ENCODE data around the gene SPIRE1.

SPIRE1 gene

DNA sequence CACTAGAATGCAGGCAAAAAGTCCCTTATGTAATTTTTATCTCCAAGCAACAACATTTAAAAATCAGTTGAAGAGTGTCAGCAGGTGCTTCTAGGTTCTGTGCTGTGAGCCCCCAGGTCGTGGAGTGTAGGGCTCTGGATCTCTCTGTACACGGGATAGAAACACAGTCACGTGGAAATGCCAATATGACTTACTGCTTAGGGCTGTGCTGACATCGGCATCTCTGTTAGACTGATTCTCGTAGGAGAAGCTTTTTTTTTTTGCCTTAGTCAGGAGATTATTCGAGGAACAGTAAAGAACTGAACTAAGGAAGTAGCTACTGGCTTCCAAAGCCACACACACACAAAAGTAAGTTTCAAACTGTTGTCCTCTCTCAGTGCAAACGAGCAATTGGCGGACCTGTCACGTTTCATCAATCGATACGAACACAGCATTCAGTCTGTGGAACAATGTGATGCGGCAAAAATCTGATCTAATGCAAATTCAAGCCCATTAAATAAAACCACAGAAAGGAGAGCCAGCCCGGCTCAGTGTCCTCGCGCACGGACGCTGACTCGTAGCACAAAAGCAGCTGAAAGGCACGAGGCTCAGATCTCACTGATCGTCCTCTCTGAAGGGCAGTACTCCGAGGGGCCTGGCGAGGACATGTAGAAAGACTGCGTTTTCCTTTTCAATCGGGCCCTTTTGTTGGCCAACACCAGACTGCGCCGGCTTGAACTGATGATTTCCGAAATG lies 208.7 kb downstream of the SPIRE1 start:
- no peak for DNase-seq (ENCODE audit: low read depth in 2 of 2)

DNA sequence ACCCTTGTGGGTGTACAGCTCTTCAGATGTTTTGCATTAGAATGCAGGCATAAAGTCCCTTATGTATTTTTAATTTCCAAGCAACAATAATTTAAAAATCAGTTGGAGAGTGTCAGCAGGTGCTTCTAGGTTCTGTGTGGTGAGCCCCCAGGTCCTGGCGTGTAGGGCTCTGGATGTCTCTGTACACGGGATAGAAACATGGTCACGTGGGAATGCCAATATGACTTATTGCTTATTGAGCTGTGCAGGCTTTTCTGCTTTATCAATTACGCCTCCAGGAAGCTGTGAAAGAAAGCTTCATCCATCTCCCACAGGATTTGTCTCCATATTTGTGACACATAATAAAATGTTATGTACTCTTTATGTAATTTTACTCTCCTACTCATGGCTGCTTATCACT lies 212.4 kb downstream of the SPIRE1 start:
- no peak for DNase-seq (ENCODE audit: low read depth in 2 of 2)

DNA sequence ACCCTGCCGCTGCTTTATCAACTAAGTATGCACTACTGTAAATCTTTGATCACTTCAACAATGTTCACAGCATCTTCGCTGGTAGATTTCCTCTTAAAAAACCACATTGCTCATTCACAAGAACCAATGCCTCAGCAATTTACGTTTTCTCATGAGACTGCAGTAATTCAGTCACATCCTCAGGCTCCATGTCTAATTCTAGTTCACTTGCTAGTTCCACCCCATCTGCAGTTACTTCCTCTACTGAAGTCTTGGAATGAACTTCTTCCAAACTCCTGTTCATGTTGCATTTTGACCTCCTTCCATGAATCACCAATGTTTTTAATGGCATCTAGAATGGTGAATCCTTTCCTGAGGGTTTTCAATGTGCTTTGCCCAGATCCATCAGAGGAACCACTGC lies 214.4 kb downstream of the SPIRE1 start:
- DNase-seq (ENCODE audit: low read depth in 2 of 2): no peak

DNA sequence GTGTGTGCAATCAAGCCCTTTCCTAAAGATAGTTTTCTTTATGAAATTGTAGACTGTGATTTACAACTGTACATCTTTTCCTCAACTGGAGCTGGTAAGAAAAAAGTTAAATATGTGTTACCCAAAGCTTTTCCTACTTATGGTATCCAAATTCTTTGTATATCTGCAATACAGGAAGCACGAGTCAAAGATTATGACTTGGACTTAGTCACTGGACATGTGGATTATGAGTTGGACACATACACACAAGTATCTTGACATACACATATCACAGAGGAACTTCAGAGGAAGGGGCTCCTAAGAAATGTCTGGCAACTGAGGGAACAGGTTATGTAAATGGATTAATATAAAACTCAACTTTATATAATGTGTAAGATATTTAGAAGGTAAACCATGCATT lies 215.0 kb downstream of the SPIRE1 start:
- DNase-seq (ENCODE audit: low read depth in 2 of 2): no peak

DNA sequence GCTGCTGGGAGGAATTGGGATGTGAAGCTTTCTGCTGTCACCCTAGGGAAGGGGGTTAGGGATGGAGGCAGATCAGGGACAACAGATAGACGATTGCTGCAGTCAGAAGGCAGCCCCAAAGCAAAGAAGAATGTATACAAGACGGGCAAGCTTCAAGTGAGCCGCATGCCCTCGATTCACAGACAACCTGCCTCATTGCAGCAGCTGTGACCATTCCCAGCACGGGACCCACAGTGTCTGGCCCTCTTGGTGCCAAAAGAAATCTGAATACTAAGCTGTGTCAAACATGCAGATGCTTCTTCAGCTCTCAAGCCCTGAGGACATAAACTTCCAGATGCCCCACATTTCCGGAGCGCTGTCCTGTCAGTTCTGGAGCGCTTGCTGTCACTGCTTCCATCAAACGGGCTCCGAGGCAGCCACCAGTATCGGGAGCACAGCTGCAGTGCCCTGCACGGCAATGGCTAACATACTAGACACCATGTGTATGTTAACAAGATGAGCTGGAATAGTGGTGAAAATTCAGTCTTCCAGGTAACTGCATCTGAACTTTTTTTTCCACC lies 216.4 kb downstream of the SPIRE1 start:
- no peak for DNase-seq (ENCODE audit: low read depth in 2 of 2)

DNA sequence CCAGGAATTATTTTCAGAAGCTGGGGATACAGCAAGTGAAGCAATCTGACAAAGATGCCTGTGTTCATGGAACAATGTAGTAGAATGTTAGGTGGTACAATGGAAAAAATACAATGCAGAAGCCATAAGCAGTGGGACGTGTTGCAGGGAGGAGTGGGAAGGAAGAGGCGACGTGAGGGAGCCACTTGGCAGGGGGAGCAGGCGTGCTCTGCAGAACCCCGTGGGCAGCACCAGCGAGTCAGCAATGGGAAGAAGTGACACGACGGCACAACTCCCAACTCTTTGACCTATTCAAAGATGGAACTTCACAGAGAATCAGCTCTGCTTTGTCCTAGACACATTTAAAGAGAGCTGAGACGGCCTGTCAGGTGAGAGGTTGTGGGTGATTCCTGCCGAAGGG lies 219.7 kb downstream of the SPIRE1 start:
- no peak for DNase-seq (ENCODE audit: low read depth in 2 of 2)

DNA sequence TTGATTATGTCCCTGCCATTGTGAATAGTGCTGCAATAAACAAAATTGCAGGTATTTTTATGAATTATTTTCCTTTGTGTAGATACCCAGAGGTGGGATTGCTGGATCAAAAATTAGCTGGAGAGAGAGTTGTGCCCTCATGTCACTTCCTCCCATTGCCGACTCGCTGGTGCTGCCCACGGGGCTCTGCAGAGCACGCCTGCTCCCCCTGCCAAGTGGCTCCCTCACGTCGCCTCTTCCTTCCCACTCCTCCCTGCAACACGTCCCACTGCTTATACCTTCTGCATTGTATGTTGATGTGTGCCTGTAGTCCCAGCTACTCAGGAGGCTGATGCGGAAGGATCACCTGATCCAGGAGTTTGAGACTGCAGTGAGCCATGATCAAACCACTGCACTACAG lies 222.0 kb downstream of the SPIRE1 start:
- no peak for DNase-seq (ENCODE audit: low read depth in 2 of 2)

DNA sequence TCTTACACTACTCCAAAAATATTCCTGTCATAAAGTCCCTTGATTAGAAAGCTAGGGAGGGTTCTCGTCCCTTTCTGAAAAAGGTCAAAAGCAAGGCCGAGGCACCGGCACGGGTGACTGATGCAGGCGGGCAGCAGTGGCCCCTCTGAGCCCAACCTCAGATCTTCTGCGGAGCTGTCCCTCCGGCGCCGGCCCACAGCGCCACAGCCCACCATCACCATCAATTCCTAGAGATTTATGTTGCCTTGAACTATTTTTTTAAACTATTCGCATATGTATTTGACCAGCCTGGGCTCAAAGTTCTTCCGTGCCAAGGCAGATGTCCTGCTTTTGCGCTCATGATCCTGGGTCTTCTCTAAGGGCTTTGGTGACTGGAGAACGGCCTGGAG lies 223.4 kb downstream of the SPIRE1 start:
- no peak for DNase-seq (ENCODE audit: low read depth in 2 of 2)

DNA sequence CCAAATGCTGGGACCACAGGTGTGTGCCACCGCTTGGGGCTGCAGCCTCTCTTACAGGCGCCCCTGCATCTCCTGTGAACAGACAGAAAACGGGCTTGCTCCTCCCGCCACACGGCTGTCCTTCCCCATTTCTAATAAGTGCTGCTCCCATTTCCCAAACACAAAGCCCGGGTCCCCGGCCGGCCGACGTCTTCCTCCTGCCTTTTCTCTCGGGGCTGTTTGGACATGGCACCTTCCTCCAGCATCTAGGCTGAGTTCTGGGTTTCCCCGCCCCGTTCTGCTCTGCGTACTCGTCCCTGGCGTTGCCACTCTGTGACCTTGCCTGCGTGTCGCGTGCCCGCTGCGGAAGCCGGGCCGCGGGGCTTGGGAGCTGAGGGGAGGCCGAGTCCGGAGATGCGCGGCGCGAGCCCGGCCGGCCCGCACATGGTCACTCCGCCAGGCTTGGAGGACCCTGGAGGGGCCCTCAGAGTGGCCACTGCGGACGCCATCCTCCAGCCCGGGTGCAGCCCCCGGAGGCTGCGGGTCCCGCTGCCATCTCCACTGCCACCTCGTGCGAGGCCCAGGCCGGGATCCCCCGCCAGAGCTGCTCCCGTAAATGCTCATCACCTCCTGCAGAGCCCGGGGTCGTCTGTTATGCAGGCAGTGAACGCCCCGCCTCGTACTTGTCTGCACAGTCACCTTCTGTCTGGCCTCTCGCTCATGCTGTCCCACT lies 223.9 kb downstream of the SPIRE1 start:
- DNase-seq (ENCODE audit: low read depth in 2 of 2): no peak

DNA sequence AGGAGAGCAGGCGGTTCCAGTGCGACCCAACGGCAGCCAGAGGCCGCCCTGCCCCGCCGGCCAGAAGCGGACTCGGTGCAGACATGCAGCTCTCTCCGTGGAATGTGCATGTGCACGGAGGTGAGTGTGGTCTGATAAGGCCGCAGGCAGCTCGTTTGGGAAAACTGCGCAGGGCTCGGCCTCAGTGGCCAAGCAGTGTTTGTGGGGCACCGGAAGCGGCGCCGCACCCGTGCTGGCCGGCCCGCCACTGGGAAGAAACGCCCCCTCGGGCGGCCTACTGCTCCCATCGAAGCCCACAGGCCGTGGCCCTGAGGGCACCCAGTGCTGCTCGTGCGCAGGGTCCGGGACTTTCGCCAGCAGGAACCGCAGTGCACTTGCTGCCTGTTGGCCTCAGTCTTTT lies 225.0 kb downstream of the SPIRE1 start:
- DNase-seq (ENCODE audit: low read depth in 2 of 2): no peak

DNA sequence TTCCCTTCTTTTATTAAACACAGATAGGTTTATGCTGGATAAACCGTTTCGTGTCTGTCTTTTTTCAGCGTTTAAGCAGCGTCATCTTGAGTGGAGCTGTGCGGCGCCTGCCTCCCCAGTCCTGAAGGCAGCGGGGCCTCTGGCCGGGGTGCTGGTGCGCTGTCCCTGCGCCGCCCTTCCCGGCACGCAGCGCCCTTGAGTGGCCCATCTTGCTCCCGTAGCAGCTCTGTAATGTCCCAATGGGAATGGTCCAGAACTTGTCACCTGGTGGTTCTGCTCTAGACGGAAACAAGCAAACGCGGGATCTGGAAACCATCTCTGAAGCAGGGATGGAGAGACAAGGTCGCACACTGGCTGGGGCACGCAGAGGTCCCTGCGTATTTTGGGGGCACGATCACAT lies 225.7 kb downstream of the SPIRE1 start:
- no peak for DNase-seq (ENCODE audit: low read depth in 2 of 2)

DNA sequence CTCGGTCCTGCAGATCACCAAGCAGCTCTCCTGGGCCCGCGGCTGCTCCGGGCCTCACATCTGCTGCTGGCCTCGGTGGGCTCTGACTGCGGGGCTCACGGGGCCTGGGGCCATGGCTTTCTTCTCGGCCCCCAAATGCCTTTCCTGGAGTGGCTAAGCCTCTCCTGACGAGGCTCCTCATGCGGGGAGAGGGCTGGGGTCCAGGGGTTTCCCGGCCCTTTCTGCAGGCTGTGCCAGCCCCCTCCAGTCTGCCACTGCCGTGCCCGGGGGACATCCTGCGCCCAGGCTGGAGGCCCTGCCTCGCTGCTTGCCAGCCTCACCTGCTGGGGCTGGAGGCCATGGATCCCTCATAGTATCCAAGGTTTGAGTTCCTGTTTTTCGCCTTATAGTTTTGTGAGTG lies 226.3 kb downstream of the SPIRE1 start:
- DNase-seq (ENCODE audit: low read depth in 2 of 2): no peak

DNA sequence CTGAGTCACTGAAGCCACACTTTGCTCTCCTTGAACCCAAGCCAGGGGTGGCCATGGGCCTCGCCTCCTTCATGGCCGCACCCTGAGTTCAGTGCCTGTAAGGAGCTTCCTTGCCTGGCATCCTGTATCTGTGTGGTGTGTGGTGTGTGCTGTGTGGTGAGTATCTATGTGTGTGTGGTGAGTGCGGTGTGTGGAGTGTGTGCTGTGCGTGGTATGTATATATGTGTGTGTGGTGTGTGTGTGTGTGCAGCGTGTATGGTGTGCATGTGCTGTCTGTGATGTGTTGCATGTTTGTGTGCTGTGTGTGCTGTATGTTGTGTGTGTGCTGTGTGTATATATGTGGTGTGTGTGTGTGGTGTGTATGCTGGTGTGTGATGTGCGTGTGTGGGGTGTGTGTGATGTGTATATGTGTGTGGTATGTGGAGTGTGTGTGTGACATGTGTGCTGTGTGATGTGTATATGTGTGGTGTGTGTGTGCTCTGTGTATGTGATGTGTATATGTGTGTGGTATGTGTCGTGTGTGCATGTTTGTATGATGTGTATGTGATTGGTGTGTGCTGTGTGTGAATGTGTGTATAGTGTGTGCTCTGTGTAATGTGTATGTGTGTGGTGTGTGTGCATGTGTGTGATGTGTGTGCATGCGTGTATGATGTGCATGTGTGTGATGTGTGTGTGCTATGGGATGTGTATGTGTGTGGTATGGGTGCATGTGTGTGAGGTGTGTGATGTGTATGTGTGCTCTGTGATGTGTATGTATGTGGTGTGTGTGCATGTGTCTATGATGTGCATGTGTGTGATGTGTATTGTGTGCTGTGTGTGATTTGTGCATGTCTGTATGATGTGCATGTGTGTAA lies 227.5 kb downstream of the SPIRE1 start:
- DNase-seq (ENCODE audit: low read depth in 2 of 2): no peak

DNA sequence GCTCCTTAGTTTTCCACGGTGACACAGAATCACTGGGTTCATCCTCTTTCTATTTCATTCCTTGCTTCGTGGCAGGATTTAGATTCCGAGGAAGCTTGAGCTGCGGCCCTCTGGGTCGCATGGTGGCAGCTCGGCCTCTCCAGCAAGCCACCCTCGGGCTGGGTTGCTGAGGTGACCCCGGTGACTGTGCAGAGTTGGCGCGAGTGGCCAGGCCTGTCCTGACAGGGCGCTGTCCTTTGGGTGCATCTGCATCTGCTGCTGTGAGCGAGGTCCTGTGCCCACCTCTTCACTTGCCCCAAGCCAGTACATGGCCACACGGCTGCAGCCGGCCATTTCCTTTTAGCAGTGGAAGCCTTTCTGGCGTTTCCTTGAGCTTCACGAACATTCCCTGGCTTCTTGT lies 228.4 kb downstream of the SPIRE1 start:
- DNase-seq (ENCODE audit: low read depth in 2 of 2): no peak

DNA sequence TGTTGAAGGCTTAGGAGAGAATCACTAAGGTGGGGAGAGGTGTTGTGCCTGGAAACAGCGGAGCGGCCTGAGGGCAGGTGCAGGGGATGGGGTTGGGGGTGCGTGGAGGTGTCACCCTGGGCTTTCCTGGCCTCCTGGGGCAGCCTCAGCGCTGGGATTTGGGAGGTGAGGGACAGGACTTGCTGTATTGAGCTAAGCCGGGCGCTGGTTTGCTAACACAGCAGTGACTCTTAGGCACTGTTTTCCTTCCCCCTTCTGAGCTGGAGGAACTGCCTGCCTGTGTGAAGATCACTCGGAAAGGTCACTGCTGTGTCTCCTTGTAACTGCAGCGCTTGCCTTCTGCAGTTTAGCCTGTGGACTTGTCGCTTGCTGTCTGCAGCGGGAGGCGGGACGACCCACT lies 229.0 kb downstream of the SPIRE1 start:
- no peak for DNase-seq (ENCODE audit: low read depth in 2 of 2)

DNA sequence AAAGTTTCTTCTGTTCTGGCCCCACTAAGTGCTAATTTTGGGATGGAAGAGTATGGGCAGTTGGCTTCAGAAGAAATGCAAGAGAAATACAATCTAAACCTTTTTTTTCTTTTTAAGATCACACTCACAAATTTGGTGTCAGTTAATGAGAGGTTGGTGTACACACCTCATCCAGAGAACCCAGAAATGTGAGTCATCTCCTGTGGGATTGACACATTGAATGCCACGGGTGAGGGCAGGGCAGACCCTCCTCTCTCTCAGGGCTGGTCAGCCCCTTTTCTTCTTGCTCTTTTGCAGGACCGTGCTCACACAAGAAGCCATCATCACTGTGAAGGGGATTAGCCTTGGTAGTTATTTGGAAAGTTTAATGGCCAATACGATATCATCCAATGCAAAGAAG lies 231.0 kb downstream of the SPIRE1 start:
- DNase-seq (ENCODE audit: low read depth in 2 of 2): no peak

DNA sequence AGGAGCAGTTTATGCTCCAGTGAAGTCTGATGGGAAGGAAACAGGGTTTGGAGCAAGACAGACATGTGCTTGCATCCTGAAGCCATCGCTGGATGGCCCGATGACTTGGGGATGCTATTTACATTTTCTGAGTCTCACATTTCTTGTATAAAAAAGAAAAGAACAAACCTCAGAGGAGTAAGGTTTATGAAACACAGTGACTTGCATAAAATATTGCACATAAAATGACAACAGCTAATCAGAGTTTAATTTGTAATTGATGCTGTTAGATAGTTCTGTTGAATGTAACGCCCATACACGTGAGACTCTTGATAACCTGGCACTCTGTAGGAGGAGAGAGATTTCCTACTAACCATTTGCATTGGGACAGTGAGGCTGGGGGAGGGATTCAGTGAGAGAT lies 233.7 kb downstream of the SPIRE1 start:
- no peak for DNase-seq (ENCODE audit: low read depth in 2 of 2)

DNA sequence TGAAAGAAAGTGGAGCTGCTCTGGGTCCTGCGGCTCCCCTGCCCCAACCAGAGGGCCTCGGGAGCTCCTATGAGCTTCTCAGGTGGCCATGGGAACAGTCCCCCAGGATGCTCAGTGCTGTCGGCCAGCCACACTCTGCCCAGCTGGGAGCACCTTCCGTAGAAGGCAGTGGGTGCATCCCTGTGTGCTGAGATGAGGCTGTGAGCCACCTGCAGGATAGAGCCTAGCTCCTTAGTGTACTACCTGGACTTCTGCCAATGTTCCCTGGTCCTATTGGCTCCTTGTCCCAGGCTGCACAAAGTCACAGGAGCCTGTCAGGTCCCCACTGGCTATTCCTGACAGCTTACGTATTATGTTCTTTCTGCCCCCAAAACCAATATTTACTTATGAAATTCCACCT lies 234.1 kb downstream of the SPIRE1 start:
- no peak for DNase-seq (ENCODE audit: low read depth in 2 of 2)

DNA sequence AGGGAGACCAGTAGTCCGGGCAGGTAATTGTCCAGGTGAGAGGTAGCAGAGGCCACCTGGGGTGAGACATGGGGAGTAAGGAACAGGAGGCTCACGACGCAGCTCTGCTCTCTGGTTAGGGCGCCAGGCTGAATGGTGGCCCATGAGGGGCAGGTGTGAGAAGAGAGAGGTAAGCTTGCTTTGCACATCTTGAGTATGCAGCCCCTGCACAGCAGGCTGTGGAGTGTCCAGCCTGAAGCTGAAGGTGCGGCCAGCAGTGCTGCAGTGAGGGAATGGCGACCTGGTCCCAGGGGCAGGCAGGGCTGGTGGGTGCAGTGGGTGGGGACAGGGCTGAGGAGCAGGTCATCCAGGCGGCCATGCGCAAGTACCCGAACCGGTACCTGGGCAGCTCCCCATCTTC lies 234.5 kb downstream of the SPIRE1 start:
- DNase-seq (ENCODE audit: low read depth in 2 of 2): no peak

DNA sequence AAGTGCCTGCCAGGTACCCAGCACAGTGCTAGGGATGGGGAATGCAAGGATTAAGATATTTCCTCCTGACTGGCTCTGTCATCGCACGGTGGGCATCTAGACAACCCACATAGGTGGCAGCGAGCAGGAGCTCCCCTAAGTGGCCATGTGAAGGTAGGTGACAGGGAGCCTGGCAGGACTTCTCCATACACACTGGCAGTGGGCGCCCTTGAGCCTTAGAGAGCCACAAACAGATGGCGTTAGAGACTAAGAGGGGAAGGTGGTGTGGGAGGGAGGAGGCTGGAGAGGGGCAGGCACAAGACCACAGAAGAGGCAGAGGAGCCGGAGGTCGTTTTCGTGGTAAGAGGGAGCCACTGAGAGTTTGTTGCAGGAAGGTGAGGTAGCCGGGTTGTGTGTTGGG lies 235.0 kb downstream of the SPIRE1 start:
- DNase-seq (ENCODE audit: low read depth in 2 of 2): no peak

DNA sequence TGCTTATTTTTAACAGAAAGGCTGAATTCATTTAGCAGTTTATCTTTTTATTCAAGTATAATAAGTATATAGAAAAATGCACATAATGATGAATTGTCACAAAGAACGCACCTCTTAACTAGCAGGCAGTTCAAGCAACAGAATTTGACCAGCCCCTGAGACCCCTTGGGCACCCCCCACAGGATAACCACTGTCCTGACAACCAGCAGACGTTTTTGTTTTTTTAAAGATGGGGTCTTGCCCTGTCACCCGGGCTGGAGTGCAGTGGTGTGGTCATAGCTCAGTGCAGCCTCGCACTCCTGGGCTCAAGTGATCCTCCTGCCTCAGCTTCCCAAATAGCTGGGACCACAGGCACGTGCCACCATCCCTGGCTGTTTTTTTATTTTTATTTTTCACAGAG lies 236.2 kb downstream of the SPIRE1 start:
- no peak for DNase-seq (ENCODE audit: low read depth in 2 of 2)

DNA sequence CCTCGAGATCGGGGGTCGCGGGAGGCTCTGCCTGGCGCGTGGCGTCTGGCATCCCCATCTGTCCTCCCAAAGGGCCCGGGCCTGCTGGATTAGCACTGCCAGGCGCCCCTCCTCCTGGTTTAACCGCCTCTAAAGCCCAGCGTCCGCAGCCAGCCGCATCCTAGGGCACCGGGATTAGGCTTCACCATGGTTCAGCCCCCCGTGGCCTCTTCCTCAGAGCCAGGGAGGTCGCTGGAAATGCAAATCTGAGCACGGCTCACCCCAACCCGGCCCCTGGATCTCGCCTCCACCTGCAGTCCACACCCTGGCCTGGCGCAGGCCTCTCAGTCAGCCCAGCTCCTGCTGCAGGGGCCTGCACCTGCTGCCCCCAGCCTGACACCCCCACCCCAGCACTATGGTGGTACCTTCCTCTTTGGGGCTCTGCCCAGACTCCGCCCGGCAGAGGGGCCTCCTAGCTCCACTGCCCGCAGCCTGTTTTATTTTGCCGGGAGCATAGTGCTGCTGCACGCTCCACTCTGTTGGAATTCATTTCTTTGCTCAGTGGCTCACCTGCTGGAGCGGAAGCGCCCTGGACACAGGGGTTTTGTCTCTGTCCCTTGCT lies 237.0 kb downstream of the SPIRE1 start:
- no peak for DNase-seq (ENCODE audit: low read depth in 2 of 2)
